Measurements from ENCODE around the gene SLC25A25.
"Not testable (repeated sequence)": the region's sequence is repeated elsewhere in the genome, so short reads cannot be mapped to it uniquely, and the experiment has no call there.

Gene SLC25A25

GRCh38 chr9:128105538-128106175, 37.6 kb downstream of the SLC25A25 start:
- in situ Hi-C loops (cut with MboI; ENCODE audit: low pct_unique_long_range_greater_than_20kb, low sequenced_read_pairs): no loop called here
- no peak for DNase-seq

- DNase-seq: no peak
- in situ Hi-C loops (cut with MboI; ENCODE audit: low pct_unique_long_range_greater_than_20kb, low sequenced_read_pairs): no loop called here
Observed at GRCh38 chr9:128106181-128106939, 38.3 kb downstream of the SLC25A25 start.

- DNase-seq: no peak
- in situ Hi-C loops (cut with MboI; ENCODE audit: low pct_unique_long_range_greater_than_20kb, low sequenced_read_pairs): no loop called here
Observed at GRCh38 chr9:128106940-128107467, 39.0 kb downstream of the SLC25A25 start.

- in situ Hi-C loops (cut with MboI; ENCODE audit: low pct_unique_long_range_greater_than_20kb, low sequenced_read_pairs): no loop called here
- DNase-seq: no peak
Observed at GRCh38 chr9:128107468-128108268, 39.6 kb downstream of the SLC25A25 start.

GRCh38 chr9:128108269-128109049, 40.4 kb downstream of the SLC25A25 start:
- DNase-seq: no peak
- in situ Hi-C loops (cut with MboI; ENCODE audit: low pct_unique_long_range_greater_than_20kb, low sequenced_read_pairs): no loop called here

- no peak for DNase-seq
- in situ Hi-C loops (cut with MboI; ENCODE audit: low pct_unique_long_range_greater_than_20kb, low sequenced_read_pairs): no loop called here
Observed at GRCh38 chr9:128109050-128109709, 41.1 kb downstream of the SLC25A25 start.

GRCh38 chr9:128111726-128112125, 43.7 kb downstream of the SLC25A25 start:
- in situ Hi-C loops (cut with MboI; ENCODE audit: low pct_unique_long_range_greater_than_20kb, low sequenced_read_pairs); DNase-seq: not testable (repeated sequence)

GRCh38 chr9:128113526-128114325, 45.7 kb downstream of the SLC25A25 start:
- DNase-seq: no peak
- in situ Hi-C loops (cut with MboI; ENCODE audit: low pct_unique_long_range_greater_than_20kb, low sequenced_read_pairs): no loop called here

GRCh38 chr9:128114326-128115186, 46.5 kb downstream of the SLC25A25 start:
- DNase-seq: no peak
- in situ Hi-C loops (cut with MboI; ENCODE audit: low pct_unique_long_range_greater_than_20kb, low sequenced_read_pairs): no loop called here

- in situ Hi-C loops (cut with MboI; ENCODE audit: low pct_unique_long_range_greater_than_20kb, low sequenced_read_pairs): no loop called here
- DNase-seq: no peak
Observed at GRCh38 chr9:128115187-128116103, 47.4 kb downstream of the SLC25A25 start.

- in situ Hi-C loops (cut with MboI; ENCODE audit: low pct_unique_long_range_greater_than_20kb, low sequenced_read_pairs): no loop called here
- no peak for DNase-seq
Observed at GRCh38 chr9:128116104-128117083, 48.4 kb downstream of the SLC25A25 start.

GRCh38 chr9:128117613-128118471, 49.8 kb downstream of the SLC25A25 start:
- peak; percentile 96 for DNase-seq
- in situ Hi-C loops (cut with MboI; ENCODE audit: low pct_unique_long_range_greater_than_20kb, low sequenced_read_pairs): no loop called here

GRCh38 chr9:128118472-128118857, 50.4 kb downstream of the SLC25A25 start:
- in situ Hi-C loops (cut with MboI; ENCODE audit: low pct_unique_long_range_greater_than_20kb, low sequenced_read_pairs): no loop called here
- no peak for DNase-seq
